Right ventricle myocardium superior (tissue), 1 donor: ENCODE data around the gene MAGI2. TPM values are rescaled to one million over a fixed set of nuclear protein-coding genes. Genes with fewer than 3 reads are reported as not detected.

Experiments used
- ATAC-seq: fragments of 200-7000 bp; cut with Tn5 transposase; one replicate; pipeline ENCODE4 v1.9.1; 2020; ENCODE audit warnings: mild to moderate bottlenecking; ENCODE audit not compliant: poor library complexity
- DNase-seq: peaks from one replicate; pipeline ENCODE4 v3.0.0-alpha.2; 2020
- intact Hi-C: fragments of 100-400 bp; cut with DNase I; formaldehyde crosslinking; loops from one replicate; pipeline ENCODE4 v1.11.2; 2022
- total RNA-seq: library from RNA; stranded (reverse); fragmentation: NEBNext Ultra II Directional; extraction: Animal tissue kit (Norgen Biotek cat#: 25700); gene quantifications from one replicate; pipeline ENCODE4 v1.2.1, GENCODE V29; 2021
- donor health status: DM: no; HTN: yes; CAD: no; lungs with severe emphysema.

Gene MAGI2
- total RNA-seq, 1 donor from 2014 or later = 3.9 TPM

DNA sequence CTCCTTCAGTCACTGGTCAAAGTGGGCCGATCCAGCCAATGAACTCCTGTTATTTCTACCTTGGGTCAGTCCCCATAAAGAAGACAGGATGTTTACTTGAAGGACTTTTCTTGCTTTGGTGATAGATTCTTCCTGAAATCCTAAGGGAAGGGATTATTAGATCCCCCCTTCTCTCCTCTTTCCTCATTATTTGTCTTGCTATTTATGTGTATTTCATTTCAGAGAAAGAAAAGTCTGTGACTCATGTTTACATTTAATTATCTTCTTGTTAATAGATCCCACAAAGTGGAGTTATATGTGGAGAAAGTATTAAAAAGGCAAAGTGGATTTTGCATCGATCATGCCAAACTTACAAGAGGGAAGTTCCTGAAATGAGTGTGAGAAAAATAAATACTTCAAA lies 1313.4 kb downstream of the MAGI2 start:
- ATAC-seq = no peak
- intact Hi-C loops = loop anchor here (10.0 kb wide), 1 partner anchor 55 kb away; no protein-coding TSS in a partner anchor
- DNase-seq = no peak

DNA sequence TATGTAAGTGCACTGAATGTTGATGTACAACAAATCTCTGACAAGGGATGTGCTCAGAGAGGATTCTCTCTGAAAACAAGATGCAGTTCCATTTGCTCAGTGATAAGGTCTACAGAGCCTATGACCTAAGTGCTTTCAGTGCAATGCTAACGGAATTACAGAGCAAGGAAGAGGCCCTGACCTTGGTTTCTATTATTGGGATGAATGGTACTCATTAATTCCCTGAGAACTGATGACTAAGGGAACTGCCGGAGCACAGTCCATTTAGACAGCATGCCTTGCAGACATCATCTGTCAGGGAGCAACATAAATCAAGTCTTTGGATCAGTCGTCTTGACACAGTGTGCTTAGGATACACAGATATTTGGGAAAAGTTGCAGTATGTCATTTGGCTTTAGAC lies 1314.1 kb downstream of the MAGI2 start:
- ATAC-seq (no peak), DNase-seq (no peak)
- intact Hi-C loops = no loop called here

DNA sequence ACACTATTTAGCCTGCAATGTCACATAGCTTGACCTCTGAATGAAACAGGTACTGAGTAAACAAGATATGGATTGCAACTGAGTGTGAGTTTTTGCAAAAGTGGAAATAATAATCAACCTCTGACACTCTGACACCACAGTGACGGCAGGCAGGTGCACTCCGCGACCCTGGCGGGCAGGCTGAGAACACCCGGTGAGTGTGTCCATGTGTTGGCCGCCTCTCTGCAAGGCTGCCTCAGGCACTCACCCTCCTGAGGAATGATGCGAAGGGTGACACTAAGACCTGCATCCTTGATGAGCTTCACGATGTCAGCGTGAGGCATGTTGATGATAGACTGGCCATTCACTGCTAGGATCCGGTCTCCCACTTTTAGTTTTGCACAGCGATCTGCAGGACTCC lies 1318.7 kb downstream of the MAGI2 start:
- intact Hi-C loops = no loop called here
- DNase-seq (no peak), ATAC-seq (no peak)

- intact Hi-C loops = no loop called here
- DNase-seq = no peak
- ATAC-seq = no peak
Observed at GRCh38 chr7:78134256-78134655, 1319.2 kb downstream of the MAGI2 start.

DNA sequence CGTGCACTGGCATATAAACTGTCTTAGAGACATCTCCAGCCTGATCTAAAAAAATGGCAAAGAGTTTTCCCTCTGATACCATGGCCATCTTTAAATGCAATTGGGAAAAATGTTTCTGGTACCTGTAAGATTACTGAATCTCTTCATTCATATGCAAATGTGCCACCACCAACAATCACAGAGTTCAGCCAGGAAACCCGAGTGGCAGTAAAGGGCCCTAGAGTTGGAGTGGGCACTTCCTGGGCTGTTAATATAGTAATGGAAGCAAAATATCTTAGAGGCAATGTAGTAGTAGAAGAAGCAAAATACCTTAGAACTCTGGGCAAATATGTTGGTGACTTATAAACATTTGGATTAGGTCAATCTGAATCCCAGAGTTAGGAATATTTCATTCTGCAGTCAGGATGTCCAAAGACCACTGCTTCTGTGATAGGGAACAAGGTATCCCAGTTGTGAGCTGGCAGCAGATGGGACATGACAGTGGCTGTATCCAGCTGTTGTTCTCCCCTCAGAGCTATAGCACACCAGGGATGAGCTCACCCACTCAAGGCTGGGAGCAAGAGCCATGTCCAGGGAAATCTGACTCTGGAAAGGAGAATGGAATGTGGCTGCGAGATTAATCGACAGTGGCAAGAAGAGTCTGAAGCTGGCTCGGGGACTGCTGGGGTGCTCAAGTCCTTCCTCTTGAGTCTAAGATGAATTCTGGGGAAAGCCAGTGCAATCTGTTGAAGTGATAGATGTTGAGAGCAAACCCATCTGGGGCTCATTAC lies 1322.8 kb downstream of the MAGI2 start:
- DNase-seq (no peak), ATAC-seq (no peak)
- intact Hi-C loops = no loop called here

DNA sequence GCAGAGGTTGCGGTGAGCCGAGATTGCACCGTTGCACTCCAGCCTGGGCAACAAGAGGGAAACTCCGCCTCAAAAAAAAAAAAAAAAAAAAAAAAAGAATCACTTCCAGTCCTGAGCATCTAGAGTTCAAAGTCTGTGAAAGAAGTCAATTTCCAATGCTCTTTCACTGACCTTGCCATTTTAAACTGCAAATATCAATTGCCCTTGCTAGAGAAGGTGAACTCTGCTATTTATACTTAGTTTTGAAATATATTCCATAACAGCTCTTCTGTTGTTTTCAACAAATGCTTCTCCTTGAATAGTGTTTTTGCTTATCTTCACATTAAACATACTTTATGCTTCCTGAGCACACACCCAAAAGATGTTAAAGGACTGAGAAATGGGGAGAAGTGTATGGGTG lies 1323.6 kb downstream of the MAGI2 start:
- intact Hi-C loops = no loop called here
- ATAC-seq = no peak
- DNase-seq = no peak

DNA sequence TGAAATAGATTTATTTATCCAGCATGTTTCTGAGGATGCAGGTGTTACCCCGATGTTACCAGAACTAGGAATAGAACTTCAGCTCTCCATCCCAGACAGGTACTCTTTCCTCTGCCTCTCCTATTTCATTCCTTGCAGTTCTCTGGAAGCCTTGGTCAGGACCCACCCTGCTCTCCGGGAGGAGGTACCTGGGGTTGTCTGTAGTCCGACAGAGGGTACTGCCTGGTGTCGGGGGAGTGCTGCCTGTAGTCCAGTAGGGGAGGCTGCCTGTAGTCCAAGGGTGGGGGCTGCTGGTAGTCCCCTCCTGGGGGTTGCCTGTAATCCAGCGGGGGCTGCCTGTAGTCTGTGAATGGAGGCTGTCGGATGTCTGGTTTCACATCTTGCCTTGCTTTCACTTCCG lies 1326.5 kb downstream of the MAGI2 start:
- intact Hi-C loops = no loop called here
- ATAC-seq (no peak), DNase-seq (no peak)

- DNase-seq (no peak), ATAC-seq (no peak)
- intact Hi-C loops = no loop called here
Observed at GRCh38 chr7:78125884-78126283, 1327.6 kb downstream of the MAGI2 start.

- no peak for DNase-seq
- intact Hi-C loops = no loop called here
- no peak for ATAC-seq
Observed at GRCh38 chr7:78124216-78124615, 1329.3 kb downstream of the MAGI2 start.

GRCh38 chr7:78121888-78122287 lies 1331.6 kb downstream of the MAGI2 start:
- DNase-seq (no peak), ATAC-seq (no peak)
- intact Hi-C loops = no loop called here

DNA sequence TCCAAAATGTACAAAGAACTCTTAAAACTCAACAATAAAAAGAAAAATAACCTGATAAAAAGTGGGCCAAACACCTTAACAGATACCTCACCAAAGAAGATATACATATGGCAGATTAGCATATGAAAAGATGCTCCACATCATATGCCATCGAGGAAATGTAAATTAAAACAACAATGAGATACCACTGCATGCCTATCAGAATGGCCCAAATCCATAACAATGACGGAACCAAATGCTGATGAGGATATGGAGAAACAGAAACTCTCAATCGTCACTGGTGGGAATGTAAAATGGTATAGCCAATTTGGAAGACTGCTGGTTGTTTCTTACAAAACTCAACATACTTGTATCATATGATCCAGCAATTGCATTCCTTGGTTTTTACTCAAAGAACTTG lies 1335.0 kb downstream of the MAGI2 start:
- DNase-seq (no peak), ATAC-seq (no peak)
- intact Hi-C loops = no loop called here

GRCh38 chr7:78115876-78116275 lies 1337.6 kb downstream of the MAGI2 start:
- no peak for ATAC-seq
- intact Hi-C loops = no loop called here

DNA sequence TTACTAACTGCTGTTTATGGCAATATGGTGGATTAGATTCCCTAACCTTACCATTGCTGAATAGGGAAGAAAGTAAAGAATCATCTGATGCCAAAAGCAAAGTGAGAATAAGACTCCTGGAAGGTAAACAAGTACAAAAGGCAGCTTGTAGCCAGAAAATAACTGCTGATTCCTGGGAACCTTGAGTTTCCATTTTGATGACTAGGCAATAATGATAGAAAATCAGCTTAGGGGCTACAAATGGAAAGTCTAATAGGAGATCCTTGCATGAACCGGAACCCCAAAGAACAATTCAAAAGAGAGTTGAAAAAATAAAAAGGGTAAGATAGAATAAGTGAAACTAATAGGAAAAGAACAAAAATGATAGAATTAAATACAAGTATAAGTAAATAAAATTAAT lies 1338.5 kb downstream of the MAGI2 start:
- intact Hi-C loops = no loop called here
- DNase-seq (no peak), ATAC-seq (no peak)

More at GRCh38 chr7:78115876-78116275, 1337.6 kb downstream of the MAGI2 start:
- no peak for DNase-seq

DNA sequence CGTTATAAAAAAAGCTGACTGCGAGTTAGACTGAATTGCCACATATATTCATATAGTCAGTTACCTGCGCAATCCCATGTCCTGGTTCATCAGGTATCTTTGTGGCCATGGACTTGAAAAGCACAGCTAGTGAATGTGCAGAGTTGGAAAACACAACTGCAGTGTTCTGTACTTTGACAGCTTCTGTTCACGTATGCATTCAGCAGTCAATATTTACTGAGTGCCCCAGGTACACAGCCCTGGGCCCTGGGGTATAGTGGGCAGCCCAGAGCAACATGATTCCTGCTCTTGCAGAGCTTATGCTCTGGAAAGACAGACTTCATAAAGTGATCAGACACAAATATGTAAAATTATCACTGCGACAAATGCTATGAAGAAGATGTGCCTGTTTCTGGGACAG lies 1341.0 kb downstream of the MAGI2 start:
- ATAC-seq = no peak
- intact Hi-C loops = no loop called here
- DNase-seq = no peak

GRCh38 chr7:78111386-78111785 lies 1342.1 kb downstream of the MAGI2 start:
- no peak for ATAC-seq
- intact Hi-C loops = no loop called here
- DNase-seq = no peak

DNA sequence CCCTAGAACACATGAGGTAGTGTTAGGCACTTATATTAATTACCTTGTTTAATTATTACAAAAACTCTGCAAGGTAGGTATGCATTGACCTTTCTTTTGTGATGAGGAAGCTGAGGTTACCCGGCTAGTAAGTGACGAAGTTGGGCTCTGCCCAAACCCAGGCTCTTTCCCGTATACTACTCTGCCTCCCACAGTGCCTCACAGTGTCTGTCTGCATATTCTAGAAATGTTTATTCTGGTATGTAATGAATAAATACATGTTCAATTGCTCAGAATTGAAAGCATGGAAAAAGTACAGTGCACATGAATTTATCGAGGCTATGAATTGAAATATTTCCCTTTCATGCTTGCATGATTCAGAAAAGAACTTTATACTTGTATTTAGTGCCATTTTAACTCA lies 1350.0 kb downstream of the MAGI2 start:
- DNase-seq = no peak
- no peak for ATAC-seq
- intact Hi-C loops = no loop called here

DNA sequence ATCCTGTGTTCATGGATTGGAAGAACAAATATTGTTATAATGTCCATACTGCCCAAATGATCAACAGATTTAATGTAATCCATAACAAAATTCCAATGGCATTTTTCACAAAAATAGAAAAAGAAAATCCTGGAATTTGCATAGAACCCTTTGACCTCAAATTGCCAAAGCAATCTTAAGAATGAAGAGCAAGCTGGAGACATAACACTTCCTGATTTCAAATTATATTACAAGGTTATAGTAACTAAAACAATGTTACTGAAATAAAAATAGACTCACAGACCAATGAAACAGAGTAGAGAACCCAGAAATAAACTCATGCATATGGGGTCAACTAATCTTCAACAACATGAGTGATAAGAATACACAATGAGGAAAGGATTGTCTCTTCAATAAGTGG lies 1352.4 kb downstream of the MAGI2 start:
- intact Hi-C loops = no loop called here

GRCh38 chr7:78099715-78100394 lies 1353.6 kb downstream of the MAGI2 start:
- no peak for ATAC-seq
- intact Hi-C loops = no loop called here
- DNase-seq = no peak

More for the DNA sequence above, 1352.4 kb downstream of the MAGI2 start:
- no peak for ATAC-seq
- DNase-seq = no peak

DNA sequence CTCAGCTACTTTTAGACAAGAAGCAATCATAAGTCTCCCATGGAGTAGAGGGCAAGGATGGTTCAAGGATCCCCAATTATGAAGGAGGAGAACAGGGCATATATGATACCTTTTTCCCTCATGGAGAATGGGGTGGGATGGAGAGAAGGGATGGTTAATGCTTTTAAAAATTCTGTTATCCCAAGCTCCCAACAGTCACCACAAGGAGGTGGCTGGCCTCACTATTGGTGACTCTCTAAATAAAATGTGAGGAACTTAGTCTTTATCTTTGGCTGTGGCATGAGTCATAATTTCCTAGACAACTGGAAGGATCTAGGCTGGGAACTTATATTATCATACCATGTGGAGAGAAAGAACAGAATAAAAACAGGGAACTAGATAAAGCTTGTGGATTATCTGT lies 1357.9 kb downstream of the MAGI2 start:
- ATAC-seq (no peak), DNase-seq (no peak)
- intact Hi-C loops = no loop called here

- no peak for ATAC-seq
- intact Hi-C loops = no loop called here
- DNase-seq = no peak
Observed at GRCh38 chr7:78092331-78092730, 1361.1 kb downstream of the MAGI2 start.
